Transverse colon (tissue), 3 donors: ENCODE results near the gene TPD52L2.

Source experiments
- CTCF ChIP-seq, 5 experiments: fragments of 200-600 bp in 3 of 5; fragments of 450-650 bp in 2 of 5; sonication (generic) in 3 of 5; IDR thresholded peaks; 1 replicate in 2 of 5; 2 replicates in 3 of 5; pipeline ENCODE4 v1.5.1; 2016 to 2017; ENCODE audit warnings: antibody characterized with exemption in 5 of 5, inconsistent platforms in 3 of 5, mild to moderate bottlenecking in 2 of 5, moderate library complexity in 1 of 5
- EP300 ChIP-seq: sonication (generic); formaldehyde crosslinking; IDR thresholded peaks from one replicate; pipeline ENCODE4 v1.6.1; 2017; ENCODE audit warnings: antibody characterized with exemption, low read depth
- POLR2A ChIP-seq: fragments of 450-650 bp; IDR thresholded peaks from one replicate; pipeline ENCODE4 v1.6.1; 2016; ENCODE audit warnings: antibody characterized with exemption, mild to moderate bottlenecking, moderate library complexity

GRCh38 chr20:63844511-63844991, 20.5 kb upstream of the TPD52L2 start:
- no peak for TF ChIP-seq POLR2A
- TF ChIP-seq CTCF (IDR thresholded peaks at IDR 0.05): no peak
- no peak for TF ChIP-seq EP300
